Measurements from ENCODE around the gene UBE2F.
"Not testable (repeated sequence)": the region's sequence is repeated elsewhere in the genome, so short reads cannot be mapped to it uniquely, and the experiment has no call there.

The UBE2F gene

GRCh38 chr2:238055841-238056240, 89.0 kb downstream of the UBE2F start:
- H3K27ac ChIP-seq (replicated peaks), result no peak overlapping the region
- TF ChIP-seq, protein P1, sequence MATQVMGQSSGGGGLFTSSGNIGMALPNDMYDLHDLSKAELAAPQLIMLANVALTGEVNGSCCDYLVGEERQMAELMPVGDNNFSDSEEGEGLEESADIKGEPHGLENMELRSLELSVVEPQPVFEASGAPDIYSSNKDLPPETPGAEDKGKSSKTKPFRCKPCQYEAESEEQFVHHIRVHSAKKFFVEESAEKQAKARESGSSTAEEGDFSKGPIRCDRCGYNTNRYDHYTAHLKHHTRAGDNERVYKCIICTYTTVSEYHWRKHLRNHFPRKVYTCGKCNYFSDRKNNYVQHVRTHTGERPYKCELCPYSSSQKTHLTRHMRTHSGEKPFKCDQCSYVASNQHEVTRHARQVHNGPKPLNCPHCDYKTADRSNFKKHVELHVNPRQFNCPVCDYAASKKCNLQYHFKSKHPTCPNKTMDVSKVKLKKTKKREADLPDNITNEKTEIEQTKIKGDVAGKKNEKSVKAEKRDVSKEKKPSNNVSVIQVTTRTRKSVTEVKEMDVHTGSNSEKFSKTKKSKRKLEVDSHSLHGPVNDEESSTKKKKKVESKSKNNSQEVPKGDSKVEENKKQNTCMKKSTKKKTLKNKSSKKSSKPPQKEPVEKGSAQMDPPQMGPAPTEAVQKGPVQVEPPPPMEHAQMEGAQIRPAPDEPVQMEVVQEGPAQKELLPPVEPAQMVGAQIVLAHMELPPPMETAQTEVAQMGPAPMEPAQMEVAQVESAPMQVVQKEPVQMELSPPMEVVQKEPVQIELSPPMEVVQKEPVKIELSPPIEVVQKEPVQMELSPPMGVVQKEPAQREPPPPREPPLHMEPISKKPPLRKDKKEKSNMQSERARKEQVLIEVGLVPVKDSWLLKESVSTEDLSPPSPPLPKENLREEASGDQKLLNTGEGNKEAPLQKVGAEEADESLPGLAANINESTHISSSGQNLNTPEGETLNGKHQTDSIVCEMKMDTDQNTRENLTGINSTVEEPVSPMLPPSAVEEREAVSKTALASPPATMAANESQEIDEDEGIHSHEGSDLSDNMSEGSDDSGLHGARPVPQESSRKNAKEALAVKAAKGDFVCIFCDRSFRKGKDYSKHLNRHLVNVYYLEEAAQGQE (IDR thresholded peaks at IDR 0.05; ENCODE audit: insufficient replicate concordance, low read depth), result no peak
- no peak for TF ChIP-seq GABPA (IDR thresholded peaks at IDR 0.05; ENCODE audit: low read depth)
- TF ChIP-seq CTCF (IDR thresholded peaks at IDR 0.05; ENCODE audit: insufficient read depth, low read length), result no peak
- no peak for TF ChIP-seq SPI1 (IDR thresholded peaks at IDR 0.05; ENCODE audit: borderline replicate concordance, low read depth)
- TF ChIP-seq POLR2AphosphoS5 (IDR thresholded peaks at IDR 0.05; ENCODE audit: low read depth), result no peak
- DNase-seq (ENCODE audit: low read depth in 1 of 2, low spot score in 1 of 2), result no peak
- no peaks in the 10 kb centered on the region for H3K27me3 ChIP-seq (ENCODE audit: insufficient read depth, poor library complexity, severe bottlenecking)
- no peak overlapping the region for H3K4me3 ChIP-seq (replicated peaks; ENCODE audit: insufficient read depth, low read length)

DNA sequence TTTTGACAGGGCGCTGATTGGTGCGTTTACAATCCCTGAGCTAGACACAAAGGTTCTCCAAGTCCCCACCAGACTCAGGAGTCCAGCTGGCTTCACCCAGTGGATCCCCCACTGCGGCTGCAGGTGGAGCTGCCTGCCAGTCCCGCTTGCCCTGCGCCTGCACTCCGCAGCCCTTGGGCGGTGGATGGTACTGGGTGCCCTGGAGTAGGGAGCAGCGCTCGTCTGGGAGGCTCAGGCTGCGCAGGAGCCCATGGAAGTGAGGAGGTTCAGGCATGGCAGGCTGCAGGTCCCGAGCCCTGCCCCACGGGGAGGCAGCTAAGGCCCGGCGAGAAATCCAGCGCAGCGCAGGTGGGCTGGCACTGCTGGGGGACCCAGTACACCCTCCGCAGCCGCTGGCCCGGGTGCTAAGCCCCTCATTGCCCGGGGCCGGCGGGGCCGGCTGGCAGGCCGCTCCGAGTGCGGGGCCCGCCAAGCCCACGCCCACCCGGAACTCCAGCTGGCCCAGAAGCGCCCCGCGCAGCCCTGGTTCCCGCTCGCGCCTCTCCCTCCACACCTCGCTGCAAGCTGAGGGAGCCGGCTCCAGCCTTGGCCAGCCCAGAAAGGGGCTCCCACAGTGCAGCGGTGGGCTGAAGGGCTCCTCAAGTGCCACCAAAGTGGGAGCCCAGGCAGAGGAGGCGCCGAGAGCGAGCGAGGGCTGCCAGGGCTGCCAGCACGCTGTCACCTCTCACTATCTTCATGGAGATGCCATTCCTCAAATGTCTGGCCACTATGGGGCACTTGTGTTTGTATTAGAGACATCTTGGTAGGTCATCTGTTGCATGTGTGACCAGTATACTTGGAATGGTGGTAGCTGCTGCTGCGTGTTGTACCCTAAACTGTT, 91.1 kb downstream of the UBE2F start:
- not testable (repeated sequence) for DNase-seq (ENCODE audit: low read depth in 1 of 2, low spot score in 1 of 2); H3K27me3 ChIP-seq (ENCODE audit: insufficient read depth, poor library complexity, severe bottlenecking); H3K27ac ChIP-seq (replicated peaks); H3K4me3 ChIP-seq (replicated peaks; ENCODE audit: insufficient read depth, low read length)

DNA sequence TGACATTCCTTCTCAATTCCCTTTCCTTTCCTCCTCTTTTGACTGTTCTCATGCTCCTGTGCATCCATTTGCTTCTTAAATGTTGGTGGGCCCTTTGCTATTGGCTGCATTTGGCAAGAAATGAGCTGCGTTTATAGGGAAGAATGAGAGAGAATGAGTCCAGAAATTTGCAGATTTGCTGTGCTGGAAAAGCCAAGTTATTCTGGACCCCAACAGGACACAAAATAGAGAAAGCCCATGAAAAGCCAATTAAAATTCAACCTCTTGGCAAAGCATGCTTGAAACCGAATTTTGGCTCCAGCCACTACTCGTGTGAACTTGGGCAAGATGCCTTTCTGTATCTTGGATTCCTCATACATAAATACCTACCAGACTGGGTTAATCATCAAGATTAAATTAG, 92.7 kb downstream of the UBE2F start:
- no peak for DNase-seq (ENCODE audit: low read depth in 1 of 2, low spot score in 1 of 2)
- Histone ChIP-seq H3K27me3 (ENCODE audit: insufficient read depth, poor library complexity, severe bottlenecking) (no peaks in the 10 kb centered on the region), H3K27ac (replicated peaks) (peak overlapping the region; percentile 86; the same call in 1 of the 2 replicates)

More for the DNA sequence above, 92.7 kb downstream of the UBE2F start:
- H3K4me3 ChIP-seq (replicated peaks; ENCODE audit: insufficient read depth, low read length), result no peak overlapping the region
- TF ChIP-seq GABPA (IDR thresholded peaks at IDR 0.05; ENCODE audit: low read depth) (no peak), SPI1 (IDR thresholded peaks at IDR 0.05; ENCODE audit: borderline replicate concordance, low read depth) (no peak), CTCF (IDR thresholded peaks at IDR 0.05; ENCODE audit: insufficient read depth, low read length) (no peak), POLR2AphosphoS5 (IDR thresholded peaks at IDR 0.05; ENCODE audit: low read depth) (no peak)
- TF ChIP-seq, protein P1 (IDR thresholded peaks at IDR 0.05; ENCODE audit: insufficient replicate concordance, low read depth), result no peak

Measured in HL-60 (cell line).